Stomach smooth muscle (tissue), 2 donors: ENCODE data around the gene SLC38A3.
A peak's percentile ranks its signal among the peaks of the same experiment; 100 is the strongest.

Source experiments
- H3K27ac ChIP-seq: one replicate; pipeline ENCODE4 v1.7.0; 2013; ENCODE audit warnings: mild to moderate bottlenecking, low read length, inconsistent platforms
- H3K27me3 ChIP-seq, 2 donors: one replicate each; pipeline ENCODE4 v1.7.0; 2013; ENCODE audit warnings: low read length in 2 of 2; ENCODE audit not compliant: insufficient read depth in 2 of 2, control insufficient read depth in 1 of 2
- H3K36me3 ChIP-seq, 2 donors: one replicate each; pipeline ENCODE4 v1.7.0; 2013; ENCODE audit warnings: low read length in 2 of 2; ENCODE audit not compliant: control insufficient read depth in 2 of 2, insufficient read depth in 2 of 2
- H3K4me1 ChIP-seq: one replicate; pipeline ENCODE4 v1.7.0; 2013; ENCODE audit warnings: low read length; ENCODE audit not compliant: control insufficient read depth, insufficient read depth
- H3K4me3 ChIP-seq, 2 donors: one replicate each; pipeline ENCODE4 v1.7.0; 2013; ENCODE audit warnings: low read length in 2 of 2
- H3K9ac ChIP-seq, 2 donors: one replicate each; pipeline ENCODE4 v1.7.0; 2013; ENCODE audit warnings: low read length in 2 of 2, mild to moderate bottlenecking in 1 of 2
- H3K9me3 ChIP-seq, 2 donors: one replicate each; pipeline ENCODE4 v1.7.0; 2013; ENCODE audit warnings: low read length in 2 of 2; ENCODE audit not compliant: control insufficient read depth in 2 of 2
- donor health status: healthy.
- donor health status: Pancreatic carcinoma.

SLC38A3 gene

GRCh38 chr3:50267280-50267913 is 62.3 kb downstream of the SLC38A3 start:
- Histone ChIP-seq H3K9me3 (no peaks in the 10 kb centered on the region), H3K36me3 (no peaks in the 10 kb centered on the region), H3K4me1 (peaks cover 74% of the 10 kb centered on the region), H3K9ac (peak overlapping the region; percentile 83 to 87), H3K27ac (peak overlapping the region; percentile 96), H3K27me3 (no peaks in the 10 kb centered on the region), H3K4me3 (peak overlapping the region; percentile 62 to 78)

- H3K27ac ChIP-seq = peak overlapping the region; percentile 96
- H3K27me3 ChIP-seq = peaks cover 0 to 3% of the 10 kb centered on the region in 2 donors
- H3K36me3 ChIP-seq = no peaks in the 10 kb centered on the region
- H3K9me3 ChIP-seq = no peaks in the 10 kb centered on the region
- H3K4me1 ChIP-seq = peaks cover 74% of the 10 kb centered on the region
- peak overlapping the region in 1 of 2 donors; percentile 87 for H3K9ac ChIP-seq
- peak overlapping the region; percentile 62 to 78 for H3K4me3 ChIP-seq
Measured at GRCh38 chr3:50268276-50268675, 63.2 kb downstream of the SLC38A3 start.

- Histone ChIP-seq H3K9me3 (no peaks in the 10 kb centered on the region), H3K4me3 (peak within 1 kb of the TSS; percentile 62 to 78), H3K36me3 (no peaks in the 10 kb centered on the region), H3K27me3 (peaks cover 0 to 9% of the 10 kb centered on the region in 2 donors), H3K27ac (peak within 1 kb of the TSS; percentile 96), H3K4me1 (peaks cover 74% of the 10 kb centered on the region), H3K9ac (peak within 1 kb of the TSS; percentile 83 to 87)
Measured at GRCh38 chr3:50268703-50269451, 63.8 kb downstream of the SLC38A3 start, which contains the start of gene SEMA3B. SEMA3B (plus strand) TSS chr3:50269147; CDS start chr3:50269241, 94 bp downstream.

GRCh38 chr3:50269460-50269859 is 64.4 kb downstream of the SLC38A3 start:
- peaks cover 70% of the 10 kb centered on the region for H3K4me1 ChIP-seq
- H3K4me3 ChIP-seq = peak overlapping the region in 1 of 2 donors; percentile 78
- H3K27ac ChIP-seq = peak overlapping the region; percentile 37
- H3K27me3 ChIP-seq = peaks cover under 1 to 12% of the 10 kb centered on the region in 2 donors
- H3K9me3 ChIP-seq = no peaks in the 10 kb centered on the region
- H3K36me3 ChIP-seq = no peaks in the 10 kb centered on the region
- peak overlapping the region in 1 of 2 donors; percentile 47 for H3K9ac ChIP-seq

GRCh38 chr3:50269977-50270413 is 64.9 kb downstream of the SLC38A3 start:
- Histone ChIP-seq H3K27me3 (peaks cover 3 to 18% of the 10 kb centered on the region in 2 donors), H3K9ac (peak overlapping the region in 1 of 2 donors; percentile 13), H3K4me1 (peaks cover 67% of the 10 kb centered on the region), H3K27ac (peak overlapping the region; percentile 37), H3K36me3 (no peaks in the 10 kb centered on the region), H3K4me3 (peak overlapping the region in 1 of 2 donors; percentile 78), H3K9me3 (no peaks in the 10 kb centered on the region)

GRCh38 chr3:50270422-50271224 is 65.6 kb downstream of the SLC38A3 start:
- H3K36me3 ChIP-seq = no peaks in the 10 kb centered on the region
- H3K4me1 ChIP-seq = peaks cover 62% of the 10 kb centered on the region
- no peak overlapping the region for H3K27ac ChIP-seq
- no peak overlapping the region for H3K9ac ChIP-seq
- H3K4me3 ChIP-seq = peak overlapping the region in 1 of 2 donors; percentile 78
- H3K27me3 ChIP-seq = peaks cover 5 to 20% of the 10 kb centered on the region in 2 donors
- H3K9me3 ChIP-seq = no peaks in the 10 kb centered on the region
